Heart left ventricle (tissue), 13 donors: ENCODE data around the gene ID1.

Experiments
- POLR2A ChIP-seq, 2 donors: fragments of 450-650 bp; IDR thresholded peaks; one replicate each; pipeline ENCODE4 v1.6.1; 2017; ENCODE audit warnings: antibody characterized with exemption in 2 of 2, mild to moderate bottlenecking in 2 of 2, moderate library complexity in 2 of 2
- TF ChIP-seq, protein P1 (sequence below), 12 donors: fragments of 200-600 bp; sonication (generic) in 4 of 12; IDR thresholded peaks; one replicate each; pipeline versions ENCODE4 v1.5.0 to v1.8.0; 2018 to 2022; ENCODE audit warnings: antibody characterized with exemption in 12 of 12, mild to moderate bottlenecking in 5 of 12
- donor health status: ischemic (EF 13 %, LVEDD 7.1; RV severe dilation, severe dysfunction).
- donor health status: DM: no; HTN: yes; CAD: no.
- donor health status: DM: no; HTN: no; CAD: no.
- donor health status: ischemic (EF 25% LVEDD 6.9; RV normal size, moderate dysfunction).
- donor health status: ischemic (EF 25% LVEDD 5.7; RV mildly dilated, moderate dysfunction).
- donor health status: ischemic (EF 35%, LVEDD 5.7; RV mildly dilated, moderate dysfunction).
- donor health status: nonischemic (EF 11% LVEDD 7.7; RV severe dilation, severe dysfunction).
- donor health status: DM: yes; HTN: yes; CAD: no.
- donor health status: PGD.
- donor health status: ischemic (EF 29% LVEDD 5.4; RV normal size, mild dysfunction).
- donor health status: nonischemic (EF 23%, LVEDD 6.1; RV moderate dilation, normal function).

- TF ChIP-seq, protein P1, sequence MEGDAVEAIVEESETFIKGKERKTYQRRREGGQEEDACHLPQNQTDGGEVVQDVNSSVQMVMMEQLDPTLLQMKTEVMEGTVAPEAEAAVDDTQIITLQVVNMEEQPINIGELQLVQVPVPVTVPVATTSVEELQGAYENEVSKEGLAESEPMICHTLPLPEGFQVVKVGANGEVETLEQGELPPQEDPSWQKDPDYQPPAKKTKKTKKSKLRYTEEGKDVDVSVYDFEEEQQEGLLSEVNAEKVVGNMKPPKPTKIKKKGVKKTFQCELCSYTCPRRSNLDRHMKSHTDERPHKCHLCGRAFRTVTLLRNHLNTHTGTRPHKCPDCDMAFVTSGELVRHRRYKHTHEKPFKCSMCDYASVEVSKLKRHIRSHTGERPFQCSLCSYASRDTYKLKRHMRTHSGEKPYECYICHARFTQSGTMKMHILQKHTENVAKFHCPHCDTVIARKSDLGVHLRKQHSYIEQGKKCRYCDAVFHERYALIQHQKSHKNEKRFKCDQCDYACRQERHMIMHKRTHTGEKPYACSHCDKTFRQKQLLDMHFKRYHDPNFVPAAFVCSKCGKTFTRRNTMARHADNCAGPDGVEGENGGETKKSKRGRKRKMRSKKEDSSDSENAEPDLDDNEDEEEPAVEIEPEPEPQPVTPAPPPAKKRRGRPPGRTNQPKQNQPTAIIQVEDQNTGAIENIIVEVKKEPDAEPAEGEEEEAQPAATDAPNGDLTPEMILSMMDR (IDR thresholded peaks at IDR 0.05): peak; percentile 63 to 91 (median 83)
- TF ChIP-seq POLR2A (IDR thresholded peaks at IDR 0.05): no peak
Observed at GRCh38 chr20:31560094-31560745, 44.9 kb upstream of the ID1 start.
